Ascending aorta (tissue), 2 donors: ENCODE data around the gene ATG16L1. TPM values are rescaled to one million over a fixed set of nuclear protein-coding genes. Genes with fewer than 3 reads are reported as not detected.
A peak's percentile ranks its signal among the peaks of the same experiment; 100 is the strongest.

Source experiments
- DNase-seq, 2 donors: peaks; one replicate each; pipeline ENCODE4 v3.0.0-alpha.2; 2019; ENCODE audit warnings: low spot score in 2 of 2
- H3K27ac ChIP-seq, 2 donors: fragments of 200-600 bp; sonication (generic); one replicate each; pipeline ENCODE4 v1.5.1; 2016 to 2017; ENCODE audit warnings: mild to moderate bottlenecking in 1 of 2
- H3K27me3 ChIP-seq: fragments of 200-600 bp; sonication (generic); one replicate; pipeline ENCODE4 v1.5.1; 2017
- H3K36me3 ChIP-seq, 2 donors: fragments of 200-600 bp; sonication (generic); one replicate each; pipeline ENCODE4 v1.5.1; 2016
- H3K4me1 ChIP-seq, 2 donors: fragments of 200-600 bp; sonication (generic); one replicate each; pipeline ENCODE4 v1.5.1; 2016 to 2017; ENCODE audit warnings: mild to moderate bottlenecking in 1 of 2
- H3K4me3 ChIP-seq, 2 donors: fragments of 200-600 bp; sonication (generic); one replicate each; pipeline ENCODE4 v1.5.1; 2016 to 2017; ENCODE audit warnings: mild to moderate bottlenecking in 1 of 2
- H3K9me3 ChIP-seq, 2 donors: fragments of 200-600 bp; sonication (generic); one replicate each; pipeline ENCODE4 v1.5.1; 2016
- intact Hi-C: fragments of 100-400 bp; cut with DNase I; formaldehyde crosslinking; loops from one replicate; pipeline ENCODE4 v1.15.1; 2023
- total RNA-seq: library from RNA; depleted of rRNA; stranded (reverse); fragments of >200 nt; gene quantifications from one replicate; pipeline ENCODE4 v1.1.0, GENCODE V29; 2016
- TF ChIP-seq, protein P1 (sequence below), 3 experiments: fragments of 200-600 bp in 2 of 3; fragments of 450-650 bp in 1 of 3; sonication (generic) in 2 of 3; IDR thresholded peaks; one replicate each; pipeline ENCODE4 v1.5.1; 2016 to 2019; ENCODE audit warnings: antibody characterized with exemption in 3 of 3, mild to moderate bottlenecking in 1 of 3, moderate library complexity in 1 of 3

The ATG16L1 gene
- total RNA-seq, 1 donor from 2014 or later: 28.1 TPM

DNA sequence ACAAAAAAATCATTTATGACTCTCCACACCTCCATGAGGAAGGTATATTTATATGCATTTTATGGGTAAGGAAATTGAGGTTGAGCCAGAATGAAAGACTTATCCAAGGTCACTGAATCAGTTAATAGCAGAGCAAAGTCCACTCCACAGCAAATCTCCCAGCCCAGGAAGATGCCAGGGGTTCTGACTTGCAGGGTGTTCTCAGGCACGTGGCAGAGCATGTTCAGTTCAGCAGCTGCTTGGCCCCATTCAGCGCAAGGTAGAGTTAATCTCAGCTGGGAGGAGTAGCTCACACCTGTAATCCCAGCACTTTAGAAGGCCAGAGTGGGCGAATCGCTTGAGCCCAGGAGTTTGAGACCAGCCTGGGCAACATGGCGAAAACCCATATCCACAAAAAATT lies 85.1 kb downstream of the ATG16L1 start:
- H3K4me1 ChIP-seq: no peaks in the 10 kb centered on the region
- H3K27ac ChIP-seq: no peak overlapping the region
- intact Hi-C loops: no loop called here
- H3K27me3 ChIP-seq: no peaks in the 10 kb centered on the region
- no peaks in the 10 kb centered on the region for H3K36me3 ChIP-seq
- H3K9me3 ChIP-seq: no peaks in the 10 kb centered on the region
- no peak overlapping the region for H3K4me3 ChIP-seq
- DNase-seq: no peak
- TF ChIP-seq, protein P1, sequence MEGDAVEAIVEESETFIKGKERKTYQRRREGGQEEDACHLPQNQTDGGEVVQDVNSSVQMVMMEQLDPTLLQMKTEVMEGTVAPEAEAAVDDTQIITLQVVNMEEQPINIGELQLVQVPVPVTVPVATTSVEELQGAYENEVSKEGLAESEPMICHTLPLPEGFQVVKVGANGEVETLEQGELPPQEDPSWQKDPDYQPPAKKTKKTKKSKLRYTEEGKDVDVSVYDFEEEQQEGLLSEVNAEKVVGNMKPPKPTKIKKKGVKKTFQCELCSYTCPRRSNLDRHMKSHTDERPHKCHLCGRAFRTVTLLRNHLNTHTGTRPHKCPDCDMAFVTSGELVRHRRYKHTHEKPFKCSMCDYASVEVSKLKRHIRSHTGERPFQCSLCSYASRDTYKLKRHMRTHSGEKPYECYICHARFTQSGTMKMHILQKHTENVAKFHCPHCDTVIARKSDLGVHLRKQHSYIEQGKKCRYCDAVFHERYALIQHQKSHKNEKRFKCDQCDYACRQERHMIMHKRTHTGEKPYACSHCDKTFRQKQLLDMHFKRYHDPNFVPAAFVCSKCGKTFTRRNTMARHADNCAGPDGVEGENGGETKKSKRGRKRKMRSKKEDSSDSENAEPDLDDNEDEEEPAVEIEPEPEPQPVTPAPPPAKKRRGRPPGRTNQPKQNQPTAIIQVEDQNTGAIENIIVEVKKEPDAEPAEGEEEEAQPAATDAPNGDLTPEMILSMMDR (IDR thresholded peaks at IDR 0.05): no peak

GRCh38 chr2:233338046-233338445 lies 86.6 kb downstream of the ATG16L1 start:
- H3K36me3 ChIP-seq: no peaks in the 10 kb centered on the region
- intact Hi-C loops: no loop called here
- no peaks in the 10 kb centered on the region for H3K9me3 ChIP-seq
- no peak overlapping the region for H3K27ac ChIP-seq
- DNase-seq: no peak
- H3K27me3 ChIP-seq: no peaks in the 10 kb centered on the region
- H3K4me3 ChIP-seq: no peak overlapping the region
- TF ChIP-seq, protein P1 (IDR thresholded peaks at IDR 0.05): no peak
- H3K4me1 ChIP-seq: no peaks in the 10 kb centered on the region

GRCh38 chr2:233338812-233339368 lies 87.4 kb downstream of the ATG16L1 start:
- H3K36me3 ChIP-seq: no peaks in the 10 kb centered on the region
- DNase-seq: no peak
- no peaks in the 10 kb centered on the region for H3K4me1 ChIP-seq
- no peaks in the 10 kb centered on the region for H3K27me3 ChIP-seq
- H3K27ac ChIP-seq: no peak overlapping the region
- intact Hi-C loops: no loop called here
- no peak overlapping the region for H3K4me3 ChIP-seq
- TF ChIP-seq, protein P1 (IDR thresholded peaks at IDR 0.05): no peak
- H3K9me3 ChIP-seq: no peaks in the 10 kb centered on the region

DNA sequence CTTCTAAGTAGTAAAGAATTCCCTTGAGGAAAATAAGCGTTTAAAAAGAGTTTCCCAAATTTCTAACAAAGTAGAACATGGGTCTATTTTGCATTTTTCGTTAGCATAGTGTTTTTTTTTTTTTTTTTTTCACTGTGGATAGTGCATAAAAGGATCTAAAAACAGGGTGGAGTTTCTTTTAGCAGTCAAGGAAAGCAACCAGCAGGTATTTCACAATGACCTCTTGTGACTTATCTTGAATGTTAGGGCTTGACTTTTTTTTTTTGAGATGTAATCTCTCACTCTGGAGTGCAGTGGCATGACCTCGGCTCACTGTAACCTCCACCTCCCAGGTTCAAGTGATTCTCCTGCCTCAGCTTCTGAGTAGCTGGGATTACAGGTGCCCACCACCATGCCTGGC lies 88.0 kb downstream of the ATG16L1 start:
- no peak for DNase-seq
- no peak overlapping the region for H3K4me3 ChIP-seq
- TF ChIP-seq, protein P1 (IDR thresholded peaks at IDR 0.05): no peak
- H3K27me3 ChIP-seq: no peaks in the 10 kb centered on the region
- no peaks in the 10 kb centered on the region for H3K9me3 ChIP-seq
- H3K27ac ChIP-seq: no peak overlapping the region
- no peaks in the 10 kb centered on the region for H3K4me1 ChIP-seq
- H3K36me3 ChIP-seq: no peaks in the 10 kb centered on the region
- intact Hi-C loops: no loop called here

DNA sequence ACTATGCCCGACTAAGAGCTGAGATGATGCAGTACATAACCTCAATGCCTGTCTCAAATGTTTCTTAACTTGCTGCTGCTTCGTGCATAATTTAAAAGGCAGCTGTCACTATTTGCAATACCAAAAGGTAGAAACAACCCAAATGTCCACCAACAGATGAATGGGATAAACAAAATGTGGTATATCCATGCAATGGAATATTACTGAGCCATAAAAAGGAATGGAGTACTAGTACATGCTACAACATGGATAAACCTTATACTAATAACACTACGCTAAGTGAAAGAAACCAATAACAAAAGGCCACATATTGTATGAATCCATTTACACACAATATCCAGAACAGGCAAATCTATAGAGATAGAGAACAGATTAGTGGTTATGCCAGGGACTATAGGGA lies 89.8 kb downstream of the ATG16L1 start:
- TF ChIP-seq, protein P1 (IDR thresholded peaks at IDR 0.05): no peak
- H3K4me3 ChIP-seq: no peak overlapping the region
- H3K27ac ChIP-seq: no peak overlapping the region
- intact Hi-C loops: no loop called here
- H3K27me3 ChIP-seq: no peaks in the 10 kb centered on the region
- H3K9me3 ChIP-seq: no peaks in the 10 kb centered on the region
- no peaks in the 10 kb centered on the region for H3K36me3 ChIP-seq
- no peaks in the 10 kb centered on the region for H3K4me1 ChIP-seq
- no peak for DNase-seq

DNA sequence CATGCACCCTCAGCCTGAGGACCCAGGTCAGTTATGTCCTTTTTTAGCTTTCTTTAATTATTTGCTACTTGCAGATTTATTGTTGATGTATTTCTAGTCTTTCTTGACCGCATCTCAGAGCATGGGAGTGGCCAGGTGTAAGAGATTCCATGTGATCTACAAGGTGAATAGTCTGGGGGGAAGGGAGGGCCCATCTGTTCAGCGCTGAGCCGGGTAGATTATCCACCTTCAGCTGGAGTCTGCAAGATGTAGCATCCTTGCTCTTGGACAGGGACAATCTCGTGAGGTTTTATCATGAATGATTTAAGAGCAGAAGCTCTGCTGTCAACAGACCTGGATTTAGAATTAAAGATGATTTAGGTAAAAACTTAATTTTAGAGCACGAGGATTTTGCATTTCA lies 90.8 kb downstream of the ATG16L1 start:
- Histone ChIP-seq H3K27ac (no peak overlapping the region), H3K4me3 (no peak overlapping the region), H3K9me3 (no peaks in the 10 kb centered on the region), H3K27me3 (no peaks in the 10 kb centered on the region), H3K4me1 (no peaks in the 10 kb centered on the region), H3K36me3 (no peaks in the 10 kb centered on the region)
- intact Hi-C loops: no loop called here
- peak in 1 of 2 donors; percentile 41 for DNase-seq
- TF ChIP-seq, protein P1 (IDR thresholded peaks at IDR 0.05): no peak
